ENCODE data around the gene VAV2.

VAV2 gene

GRCh38 chr9:133812077-133812868 lies 179.9 kb downstream of the VAV2 start:
- no peak for FAIRE-seq

- no peak for FAIRE-seq
These were observed 180.7 kb downstream of the VAV2 start for GRCh38 chr9:133811471-133811870.

- no peak for FAIRE-seq
These were observed 181.4 kb downstream of the VAV2 start for GRCh38 chr9:133810556-133811195.

- FAIRE-seq: no peak
These were observed 182.8 kb downstream of the VAV2 start for GRCh38 chr9:133809335-133809734.

GRCh38 chr9:133807818-133808217 lies 184.3 kb downstream of the VAV2 start:
- FAIRE-seq: no peak

GRCh38 chr9:133807037-133807436 lies 185.1 kb downstream of the VAV2 start:
- no peak for FAIRE-seq

- FAIRE-seq: no peak
These were observed 185.5 kb downstream of the VAV2 start for GRCh38 chr9:133806623-133807010.

- no peak for FAIRE-seq
These were observed 186.1 kb downstream of the VAV2 start for GRCh38 chr9:133805876-133806622.

- no peak for FAIRE-seq
These were observed 187.9 kb downstream of the VAV2 start for GRCh38 chr9:133804199-133804598.

- FAIRE-seq: no peak
These were observed 188.4 kb downstream of the VAV2 start for GRCh38 chr9:133803745-133804144.

GRCh38 chr9:133803028-133803585 lies 189.0 kb downstream of the VAV2 start:
- FAIRE-seq: no peak

- no peak for FAIRE-seq
These were observed 190.4 kb downstream of the VAV2 start for GRCh38 chr9:133801739-133802138.

- FAIRE-seq: no peak
These were observed 191.9 kb downstream of the VAV2 start for GRCh38 chr9:133800266-133800665.

GRCh38 chr9:133799716-133800115 lies 192.4 kb downstream of the VAV2 start:
- FAIRE-seq: no peak

- no peak for FAIRE-seq
These were observed 193.0 kb downstream of the VAV2 start for GRCh38 chr9:133799106-133799505.

- FAIRE-seq: no peak
These were observed 194.0 kb downstream of the VAV2 start for GRCh38 chr9:133798160-133798559.

GRCh38 chr9:133797406-133798105 lies 194.6 kb downstream of the VAV2 start:
- no peak for FAIRE-seq

GRCh38 chr9:133796562-133796961 lies 195.6 kb downstream of the VAV2 start:
- no peak for FAIRE-seq

- no peak for FAIRE-seq
These were observed 197.1 kb downstream of the VAV2 start for GRCh38 chr9:133795049-133795448.

- FAIRE-seq: no peak
These were observed 197.9 kb downstream of the VAV2 start for GRCh38 chr9:133794016-133794760.

GRCh38 chr9:133793471-133793870 lies 198.7 kb downstream of the VAV2 start:
- FAIRE-seq: no peak
